NCI-H2029 (cell line): ENCODE measurements around the gene CHRNB1.

Experiments
- DNase-seq: peaks from one replicate; lab custom pipeline; 2025; lab: John Stamatoyannopoulos, UW

Gene CHRNB1

DNA sequence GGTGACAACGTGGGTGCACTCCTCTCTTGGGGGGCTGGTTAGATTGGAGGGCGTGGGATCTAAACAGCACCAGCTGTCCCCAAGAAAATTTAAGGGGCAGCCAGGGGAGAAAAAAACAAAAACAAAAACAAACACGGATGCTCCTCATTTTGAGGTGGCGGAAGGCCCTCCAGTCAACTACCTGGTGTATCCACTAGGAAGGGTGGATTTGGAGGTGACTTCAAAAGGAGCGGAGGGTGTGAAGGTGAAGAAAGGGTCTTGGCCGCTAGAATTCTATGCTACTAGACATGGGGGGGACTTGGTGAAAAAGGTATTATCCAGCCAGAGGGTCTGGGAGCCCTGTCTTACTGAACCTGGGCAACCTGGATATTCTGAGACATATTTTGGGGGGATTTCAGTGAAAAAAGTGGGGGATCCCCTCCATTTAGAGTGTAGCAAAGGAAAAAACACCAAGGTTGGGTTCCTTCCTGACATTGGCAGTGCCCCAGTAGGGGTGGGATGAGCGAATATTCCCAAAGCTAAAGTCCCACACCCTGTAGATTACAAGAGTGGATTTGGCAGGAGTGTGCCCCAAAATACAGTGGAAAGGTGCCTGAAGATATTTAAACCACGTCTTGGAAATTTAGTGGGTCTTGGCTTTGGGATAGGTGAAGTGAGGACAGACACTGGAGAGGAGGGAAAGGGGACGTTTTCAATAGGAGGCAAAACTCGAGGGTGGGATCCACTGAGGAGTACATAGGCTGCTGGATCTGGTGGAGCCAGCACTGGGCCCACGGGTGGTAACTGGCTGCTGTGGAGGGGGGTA is 6.0 kb upstream of the CHRNB1 start:
- DNase-seq, result no peak

DNA sequence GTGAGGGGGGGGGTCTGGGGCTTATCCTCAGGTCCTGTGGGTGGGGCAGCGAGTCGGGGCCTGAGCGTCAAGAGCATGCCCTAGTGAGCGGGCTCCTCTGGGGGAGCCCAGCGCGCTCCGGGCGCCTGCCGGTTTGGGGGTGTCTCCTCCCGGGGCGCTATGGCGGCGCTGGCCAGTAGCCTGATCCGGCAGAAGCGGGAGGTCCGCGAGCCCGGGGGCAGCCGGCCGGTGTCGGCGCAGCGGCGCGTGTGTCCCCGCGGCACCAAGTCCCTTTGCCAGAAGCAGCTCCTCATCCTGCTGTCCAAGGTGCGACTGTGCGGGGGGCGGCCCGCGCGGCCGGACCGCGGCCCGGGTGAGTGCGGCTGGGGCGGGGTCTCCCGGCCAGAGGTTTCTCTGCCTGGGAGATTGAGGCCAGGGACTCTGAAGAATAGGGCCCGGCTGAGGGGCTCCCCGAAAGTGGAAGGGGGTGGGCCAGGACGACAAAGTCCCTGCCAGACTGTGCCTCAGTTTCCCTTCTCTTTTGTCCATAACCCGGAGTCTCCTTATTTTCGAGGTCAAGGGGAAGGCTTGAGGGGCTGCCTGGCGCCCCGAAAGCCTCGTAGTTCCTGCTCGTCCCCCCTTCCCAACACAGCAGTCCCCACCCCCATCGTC is 5.3 kb upstream of the CHRNB1 start, which contains the start of gene FGF11:
Gene FGF11, plus strand, starts transcription at position 51 of the 651 bp plus-strand sequence. Its CDS starts 109 bp downstream, at position 160.
- no peak for DNase-seq

DNA sequence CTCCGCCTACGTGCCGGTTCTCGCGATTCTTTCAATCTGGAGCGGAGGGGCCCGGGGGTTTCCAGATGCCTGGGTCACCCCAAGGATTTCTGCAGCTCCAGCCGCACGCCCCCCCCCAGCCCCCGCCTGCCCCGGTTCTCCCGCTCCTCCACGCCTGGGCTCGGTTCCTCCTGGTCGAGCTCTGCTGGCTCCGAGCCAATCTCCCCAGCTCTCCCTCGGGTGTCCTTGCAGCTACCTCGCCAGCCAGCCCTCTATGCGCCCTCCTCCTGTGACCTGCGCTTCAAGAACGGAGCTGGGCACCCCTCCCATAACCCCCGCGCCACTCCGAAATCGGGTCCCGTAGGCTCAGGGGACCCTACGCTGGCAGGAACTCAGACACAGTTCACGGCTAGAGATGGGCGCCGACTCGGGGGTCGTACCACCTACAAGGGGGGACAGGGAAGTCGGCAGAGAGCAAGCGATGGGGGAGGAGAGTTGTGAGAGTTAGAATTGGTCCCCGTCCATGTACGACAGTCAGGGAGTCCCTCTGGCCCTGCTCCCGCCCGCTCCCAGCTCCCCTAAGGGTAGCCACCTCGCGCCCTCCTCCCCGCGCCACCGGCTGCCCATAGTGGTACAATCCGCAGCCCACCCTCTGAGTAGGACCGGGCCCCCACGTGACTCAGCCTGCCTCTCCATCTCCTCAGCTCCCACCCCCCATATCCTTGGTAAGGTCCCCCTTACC is 4.6 kb upstream of the CHRNB1 start:
- no peak for DNase-seq

DNA sequence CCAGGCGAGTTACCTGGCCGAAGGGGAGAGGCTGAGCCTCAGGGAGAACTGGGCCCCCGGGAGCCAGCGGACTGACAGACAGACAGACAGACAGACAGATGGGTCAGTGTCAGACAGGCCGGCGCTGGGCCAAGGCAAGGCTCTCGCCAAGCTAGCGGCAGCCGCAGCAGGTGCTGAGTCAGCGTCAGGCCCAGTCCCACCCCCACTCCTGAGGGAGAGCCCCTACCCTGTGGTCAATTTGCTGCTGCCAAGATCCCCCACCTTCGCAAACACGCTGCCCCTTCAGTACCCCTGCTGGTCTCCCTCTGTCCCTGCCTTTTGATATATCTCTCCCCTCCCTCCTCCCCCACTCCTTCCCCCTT is 4.0 kb upstream of the CHRNB1 start:
- DNase-seq, result no peak

DNA sequence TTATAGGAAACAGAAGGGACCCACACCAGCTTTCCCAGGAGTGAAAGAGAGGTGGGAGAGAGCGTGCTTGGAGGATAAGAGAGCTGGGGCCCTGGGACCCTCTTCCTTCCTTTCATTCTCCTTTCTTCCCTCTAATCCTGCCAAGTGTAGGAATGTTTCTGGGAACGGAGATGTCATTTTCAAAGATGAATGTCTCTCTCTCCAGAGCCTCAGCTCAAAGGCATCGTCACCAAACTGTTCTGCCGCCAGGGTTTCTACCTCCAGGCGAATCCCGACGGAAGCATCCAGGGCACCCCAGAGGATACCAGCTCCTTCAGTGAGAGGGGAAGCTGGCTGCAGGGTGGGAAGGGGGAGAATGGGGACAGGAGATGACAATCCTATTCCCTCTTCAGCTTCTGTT is 3.6 kb upstream of the CHRNB1 start:
- no peak for DNase-seq

DNA sequence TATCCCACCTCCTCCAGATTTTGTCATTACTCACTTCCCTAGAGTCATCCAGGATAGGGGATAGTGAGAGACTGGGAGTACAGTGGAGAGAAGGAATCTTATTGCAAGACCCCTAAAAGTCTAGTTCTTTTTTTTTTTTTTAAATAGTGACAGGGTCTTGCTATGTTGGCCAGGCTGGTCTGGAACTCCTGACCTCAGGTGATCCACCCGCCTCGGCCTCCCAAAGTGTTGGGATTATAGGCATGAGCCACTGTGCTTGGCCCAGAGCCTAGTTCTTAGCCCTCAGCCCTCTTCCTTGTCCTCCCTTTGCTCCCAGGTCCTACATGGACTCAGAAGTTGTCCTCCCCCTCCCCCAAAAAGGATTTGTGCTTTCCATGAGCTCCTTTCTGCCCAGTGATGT is 2.7 kb upstream of the CHRNB1 start:
- DNase-seq, result no peak

DNA sequence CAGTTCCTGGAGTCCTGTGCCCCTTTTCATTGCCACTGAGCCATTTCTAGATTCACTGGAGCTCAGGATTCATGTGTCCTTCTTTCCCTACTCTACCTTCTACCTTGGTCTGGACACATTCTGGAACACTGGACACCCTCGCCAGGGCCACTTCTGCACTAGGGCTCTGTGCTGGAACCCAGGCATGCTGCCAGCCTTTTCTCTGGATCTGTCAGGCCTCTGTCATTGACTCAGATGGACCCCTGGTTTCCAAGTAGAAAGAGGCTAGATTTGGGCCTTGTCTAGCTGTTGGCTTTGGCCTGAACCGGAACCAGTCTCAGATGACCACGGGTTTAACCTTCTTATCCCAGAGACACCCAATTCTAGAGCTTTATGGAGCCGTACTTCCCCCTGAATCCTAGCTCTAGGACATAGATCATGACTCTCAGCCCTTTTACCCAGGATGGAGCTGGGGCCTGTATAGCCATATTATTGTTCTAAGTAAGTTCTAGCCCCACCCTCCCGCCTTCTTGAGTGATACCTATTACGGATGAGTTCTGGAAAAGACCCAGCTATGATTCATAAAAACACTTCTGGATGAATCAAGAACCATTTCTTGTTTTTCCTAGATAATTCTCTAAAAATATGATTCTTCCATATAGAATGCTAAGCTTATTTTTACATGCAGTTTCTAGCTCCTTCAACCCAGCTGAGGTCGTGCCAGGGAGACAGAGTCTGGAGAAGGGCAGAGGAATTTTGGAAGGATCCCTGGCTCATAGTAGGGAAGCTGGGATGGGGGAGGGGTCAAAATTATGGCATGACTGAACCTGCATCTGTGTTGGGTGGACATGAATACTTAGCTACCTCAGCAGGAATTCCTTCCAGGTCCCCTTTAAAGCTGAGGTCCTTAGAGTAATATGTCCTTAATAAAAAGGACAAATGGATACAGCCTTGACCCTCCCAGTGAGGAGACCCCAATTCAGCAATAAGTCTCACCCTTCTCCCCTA is 1.1 kb upstream of the CHRNB1 start:
- DNase-seq, result no peak

DNA sequence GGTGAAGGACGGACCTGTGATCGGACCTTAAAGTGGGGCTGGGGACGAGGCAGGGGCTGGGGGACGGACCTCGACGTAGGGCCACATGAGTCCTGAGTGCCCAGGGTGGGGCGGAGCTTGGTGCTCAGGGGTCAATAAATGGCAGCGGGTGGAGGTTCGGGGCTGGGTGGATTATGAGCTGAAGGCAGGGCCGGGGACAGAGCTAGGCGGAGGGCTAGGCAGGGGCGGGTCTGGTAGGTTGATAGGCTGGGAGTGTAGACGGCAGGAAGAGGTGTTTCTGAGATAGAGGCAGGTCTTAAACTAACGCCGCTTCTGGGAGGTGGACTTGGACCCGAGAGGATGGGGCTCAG is 733 bp downstream of the CHRNB1 start:
- no peak for DNase-seq

DNA sequence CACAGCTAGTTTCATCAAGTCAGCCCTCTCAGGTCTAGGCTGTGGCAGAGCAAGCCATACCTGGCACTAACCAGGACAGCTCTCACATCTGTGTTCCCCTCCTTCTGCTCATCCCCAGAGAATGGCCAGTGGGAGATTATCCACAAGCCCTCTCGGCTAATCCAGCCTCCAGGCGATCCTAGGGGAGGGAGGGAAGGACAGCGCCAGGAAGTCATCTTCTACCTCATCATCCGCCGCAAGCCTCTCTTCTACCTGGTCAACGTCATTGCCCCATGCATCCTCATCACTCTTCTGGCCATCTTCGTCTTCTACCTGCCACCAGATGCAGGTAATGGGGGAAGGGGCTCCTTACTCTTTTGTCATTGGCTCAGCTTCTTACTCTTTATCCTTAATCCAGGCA is 3.6 kb downstream of the CHRNB1 start:
- no peak for DNase-seq

DNA sequence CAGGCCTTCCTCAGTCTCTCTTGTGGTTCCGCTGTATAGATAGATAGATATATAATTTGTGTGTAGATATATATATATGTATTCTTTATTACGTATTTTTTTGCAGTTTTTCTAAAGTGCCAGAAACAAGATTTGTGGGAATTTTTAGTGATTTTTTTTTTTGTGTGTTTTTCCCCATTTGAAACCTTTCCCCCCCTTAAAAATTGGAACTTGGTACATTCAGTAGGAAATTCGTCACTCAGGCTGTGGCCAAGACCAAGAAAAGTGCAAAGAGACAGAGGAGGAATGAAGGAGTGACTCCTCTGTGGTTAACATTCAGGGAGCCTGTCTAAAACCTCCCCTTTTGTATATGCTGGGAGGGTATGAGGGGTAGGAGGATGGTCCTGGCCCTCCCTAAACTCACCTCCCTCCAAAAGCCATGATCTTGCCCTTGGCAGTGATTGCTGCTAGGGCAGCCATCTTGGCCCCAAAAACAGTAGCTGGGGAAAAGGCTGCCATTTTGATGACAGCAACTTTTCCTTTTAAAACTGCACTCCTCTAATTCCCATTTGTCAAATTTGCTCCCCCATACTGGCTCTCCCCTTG is 15.2 kb downstream of the CHRNB1 start:
- DNase-seq, result no peak

DNA sequence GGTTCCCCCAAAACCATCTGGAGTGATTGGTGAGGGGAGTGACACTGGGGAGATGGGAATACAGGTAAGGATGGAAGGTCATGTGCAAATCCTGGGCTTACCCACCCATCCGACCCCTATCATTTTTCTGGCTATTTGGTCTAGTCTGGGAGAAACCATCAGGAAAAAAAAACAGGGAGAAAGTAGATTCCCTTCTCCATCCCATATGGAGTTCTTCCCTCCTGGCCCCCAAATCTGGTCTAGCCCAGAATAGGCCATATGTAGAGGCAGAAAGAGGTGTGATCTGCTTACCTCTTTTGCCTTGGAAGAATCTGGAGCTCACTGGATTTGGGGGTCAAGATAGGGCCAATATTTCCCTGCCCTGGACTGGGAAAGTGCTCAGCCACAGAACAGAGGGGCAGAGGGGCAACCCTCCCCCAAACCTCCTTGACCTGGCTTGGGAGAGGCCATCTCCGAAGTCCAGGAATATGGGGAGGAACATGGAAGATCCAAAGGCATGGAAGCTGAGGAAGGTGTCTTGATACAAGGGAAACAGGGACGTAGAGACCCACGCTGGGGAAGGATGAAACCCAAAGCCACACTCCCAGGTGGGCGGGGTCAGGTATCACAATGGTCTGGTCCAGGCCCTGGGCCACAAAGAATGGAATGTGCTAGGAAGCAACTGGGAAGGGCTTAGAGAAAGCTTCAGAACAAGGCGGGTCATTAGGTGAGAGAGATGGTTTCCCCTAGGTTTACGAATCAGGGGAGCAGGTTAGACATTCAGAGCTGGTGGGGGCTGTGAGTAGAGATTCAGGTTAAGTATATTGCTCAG is 16.2 kb downstream of the CHRNB1 start:
- no peak for DNase-seq

DNA sequence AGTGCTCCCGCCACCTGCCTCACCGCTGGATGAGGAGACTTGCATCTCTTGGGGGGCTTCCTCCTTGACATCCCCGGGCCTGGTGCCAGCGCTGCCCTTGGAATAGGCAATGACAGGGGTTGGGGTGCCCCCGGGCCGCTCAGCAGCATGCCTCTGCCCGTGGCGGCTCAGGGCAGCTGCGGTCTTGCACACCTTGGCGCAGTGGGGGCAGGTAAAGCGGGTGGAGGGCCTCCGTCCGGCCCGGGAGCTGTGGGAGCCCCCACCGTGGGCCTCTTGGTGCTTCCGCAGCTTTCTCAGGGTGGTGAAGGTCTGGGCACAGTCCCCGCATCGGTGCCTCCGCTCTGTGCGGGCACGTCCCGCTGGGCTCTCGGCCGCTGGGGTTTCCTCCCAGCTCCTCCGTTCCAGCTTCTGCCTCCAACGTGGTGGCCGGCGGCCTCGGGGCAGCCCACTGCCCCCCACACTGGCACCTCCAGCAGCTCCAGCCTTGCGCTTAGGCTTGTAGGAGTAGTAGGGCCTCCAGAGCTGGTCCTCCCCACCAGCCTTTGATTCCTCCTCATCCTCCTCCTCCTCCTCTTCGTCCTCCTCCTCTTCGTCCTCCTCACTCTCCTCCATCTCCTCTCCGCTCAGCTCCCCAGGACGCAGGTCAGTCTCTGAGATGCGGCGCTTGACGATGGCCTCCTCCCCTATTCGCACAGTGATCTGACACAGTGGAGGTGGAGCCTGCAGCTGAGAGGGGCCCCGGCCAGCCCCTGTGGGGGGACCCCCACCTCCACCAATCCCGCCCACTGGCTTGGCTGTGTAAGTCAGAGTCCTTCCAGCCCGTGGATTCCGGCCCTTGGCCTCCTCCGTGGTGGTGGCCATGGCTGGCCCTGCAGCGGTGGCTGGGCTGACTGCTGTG is 17.9 kb downstream of the CHRNB1 start:
- DNase-seq, result no peak

DNA sequence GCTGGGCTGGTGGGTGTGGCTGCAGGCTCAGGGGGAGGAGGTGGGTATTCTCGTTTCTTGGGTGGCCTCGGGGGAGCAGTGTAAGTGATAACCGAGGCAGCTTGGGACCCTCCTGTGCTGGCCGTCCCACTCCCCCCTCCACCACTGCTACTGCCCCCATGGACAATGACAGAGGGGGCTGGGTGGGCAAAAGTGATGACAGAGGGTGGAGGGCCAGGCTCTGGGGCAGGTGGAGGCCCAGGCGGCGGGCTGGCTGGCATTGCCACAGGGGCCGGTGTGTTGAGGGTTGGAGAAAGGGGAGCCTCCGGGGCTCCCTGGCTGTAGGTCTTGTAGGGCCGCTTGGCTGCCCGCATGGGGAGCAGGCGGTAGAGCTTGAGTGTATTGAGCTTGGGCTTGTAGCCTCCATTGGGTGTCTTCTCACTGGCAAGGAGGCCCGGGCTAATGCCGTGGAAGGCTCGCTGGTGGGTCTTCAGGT is 18.5 kb downstream of the CHRNB1 start:
- DNase-seq, result no peak

DNA sequence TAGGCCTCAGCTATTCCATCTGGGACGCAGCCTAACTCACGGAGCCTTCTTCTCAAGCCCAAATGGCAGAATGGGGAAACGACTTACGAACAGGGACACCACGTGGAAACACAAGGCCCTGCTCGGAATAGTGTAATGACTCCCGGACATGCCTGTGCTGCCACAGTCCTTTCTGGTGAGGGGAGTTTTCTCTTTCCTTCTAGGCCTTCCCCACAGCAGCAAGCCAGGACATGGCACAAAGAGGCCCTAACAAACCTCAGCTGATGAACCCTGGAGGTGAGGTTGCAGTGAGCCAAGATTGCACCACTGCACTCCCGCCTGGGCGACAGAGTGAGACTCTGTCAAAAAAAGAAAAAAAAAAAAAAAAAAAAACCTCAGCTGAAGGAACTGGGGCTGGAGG is 19.2 kb downstream of the CHRNB1 start:
- no peak for DNase-seq

DNA sequence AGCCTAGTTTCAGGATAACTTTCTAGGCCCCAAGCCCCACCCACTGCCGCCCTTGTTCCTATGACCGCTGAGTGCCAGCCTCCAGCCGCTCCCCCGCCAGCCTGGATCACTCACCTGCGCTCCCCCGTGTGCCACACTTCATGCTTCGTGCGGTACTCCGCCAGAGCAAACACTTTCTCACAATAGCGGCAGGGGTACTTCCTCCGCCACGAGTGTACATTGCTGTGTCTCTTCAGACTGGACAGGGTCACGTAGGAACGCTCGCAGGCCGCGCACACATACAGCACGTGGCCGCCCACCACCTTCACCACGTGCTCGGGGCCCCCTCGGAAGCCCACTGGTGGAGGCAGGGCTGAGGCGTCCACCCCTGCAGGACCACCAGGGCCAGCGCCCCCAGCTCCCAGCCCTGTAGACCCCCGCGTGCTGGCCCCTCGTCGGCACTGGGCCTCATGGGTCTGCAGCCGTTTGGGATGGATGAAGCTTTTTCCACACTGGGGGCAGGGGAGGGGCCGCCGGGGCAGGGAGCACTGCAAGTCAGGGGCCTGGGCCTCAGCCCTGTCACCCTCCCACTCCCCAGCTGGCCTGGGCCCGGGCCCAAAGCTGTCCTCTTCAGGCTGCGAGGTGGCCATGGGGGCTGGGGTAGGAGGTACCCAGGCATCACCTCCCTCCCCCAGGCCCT is 20.9 kb downstream of the CHRNB1 start:
- no peak for DNase-seq

DNA sequence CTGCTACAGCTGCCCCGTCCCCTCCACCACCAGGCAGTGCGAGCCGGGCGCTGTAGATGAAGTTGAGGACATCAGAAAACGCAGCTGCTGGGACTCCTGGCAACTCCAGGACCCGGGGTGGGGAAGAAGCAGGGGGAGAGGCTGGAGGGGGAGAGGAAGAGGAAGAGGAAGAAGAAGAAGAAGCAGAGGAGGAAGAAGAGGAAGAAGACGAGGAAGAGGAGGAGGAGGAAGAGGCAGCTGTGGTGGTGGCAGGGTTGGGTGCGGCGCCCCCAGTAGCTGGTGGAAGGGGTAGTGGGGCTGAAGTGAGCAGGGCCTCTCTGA is 21.4 kb downstream of the CHRNB1 start:
- no peak for DNase-seq

DNA sequence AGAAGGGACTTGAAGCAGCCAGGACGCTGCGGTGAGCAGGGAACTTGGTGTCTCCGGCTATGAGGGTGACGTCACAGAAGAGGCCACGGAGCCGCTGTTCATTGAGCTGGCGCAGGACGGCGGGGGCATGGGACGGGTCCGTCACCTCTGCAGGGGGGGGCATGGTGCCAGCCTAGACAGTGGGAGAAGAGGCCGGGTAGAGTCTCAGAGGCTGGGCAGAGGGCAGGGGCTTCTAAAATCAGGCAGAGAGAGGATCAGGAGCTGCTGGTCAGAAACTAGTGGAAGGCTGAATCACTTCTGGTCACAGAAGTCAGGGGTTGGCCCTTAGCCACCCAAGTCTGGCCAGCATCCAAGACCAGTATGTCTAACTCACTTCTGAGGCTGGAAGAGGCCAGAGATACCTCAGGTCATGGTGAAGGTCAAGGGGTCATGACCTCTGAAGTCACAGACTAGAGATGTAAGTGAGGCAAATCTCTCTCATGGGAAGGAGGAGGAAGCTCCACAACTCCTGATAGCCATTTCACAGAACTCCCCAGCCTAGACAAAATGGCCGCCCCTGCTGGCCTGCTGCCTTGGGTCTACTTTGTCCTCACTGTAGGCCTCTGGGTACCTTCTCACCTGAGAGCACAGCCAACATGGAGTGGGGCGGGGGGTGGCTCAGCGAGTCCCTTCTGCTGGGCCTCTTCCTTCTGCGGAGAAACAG is 21.9 kb downstream of the CHRNB1 start:
- DNase-seq, result no peak

DNA sequence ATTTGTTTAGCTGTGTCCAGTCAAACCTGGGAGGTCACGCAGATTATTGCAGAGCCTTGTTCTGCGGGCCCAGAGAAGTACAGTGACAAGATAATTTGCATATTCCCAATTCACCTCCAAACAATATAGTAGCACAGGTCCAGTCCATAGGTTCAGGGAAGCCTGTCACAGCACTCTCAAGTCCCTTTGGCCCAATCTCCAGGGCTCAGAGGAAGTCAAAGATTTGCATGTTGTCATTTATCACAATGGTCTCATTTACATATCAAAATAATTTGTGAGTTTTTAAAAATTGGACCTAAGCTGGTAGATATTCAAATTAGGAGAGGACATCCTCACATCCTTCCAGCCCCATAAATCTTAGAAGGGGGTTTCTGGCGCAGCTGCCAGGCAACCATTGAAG is 22.6 kb downstream of the CHRNB1 start:
- no peak for DNase-seq

DNA sequence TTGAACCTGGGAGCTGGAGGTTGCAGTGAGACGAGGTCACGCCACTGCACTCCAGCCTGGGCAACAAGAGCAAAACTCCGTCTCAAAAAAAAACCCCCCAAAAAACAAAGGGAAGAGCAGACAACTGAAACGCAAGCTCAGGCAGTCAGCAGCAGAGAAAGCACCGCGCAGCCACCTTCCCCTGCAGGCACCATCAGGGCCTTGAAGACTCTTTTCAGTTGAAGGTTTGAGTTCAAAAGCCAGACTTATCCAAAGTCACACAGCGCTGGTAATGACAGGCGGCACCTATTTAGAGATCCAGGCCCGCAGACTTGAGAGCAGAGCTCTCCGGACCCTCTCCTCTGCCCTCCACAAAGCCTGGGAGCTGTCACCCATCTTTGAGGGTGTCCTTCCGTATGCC is 23.4 kb downstream of the CHRNB1 start:
- no peak for DNase-seq
